HG03066 (cell line): ENCODE measurements around the gene KRT76.

Experiments used
- ATAC-seq: cut with Tn5 transposase; IDR thresholded peaks from one replicate; pipeline ENCODE4 v1.9.1; 2021; ENCODE audit warnings: low read depth; ENCODE audit not compliant: unreplicated experiment

The KRT76 gene

DNA sequence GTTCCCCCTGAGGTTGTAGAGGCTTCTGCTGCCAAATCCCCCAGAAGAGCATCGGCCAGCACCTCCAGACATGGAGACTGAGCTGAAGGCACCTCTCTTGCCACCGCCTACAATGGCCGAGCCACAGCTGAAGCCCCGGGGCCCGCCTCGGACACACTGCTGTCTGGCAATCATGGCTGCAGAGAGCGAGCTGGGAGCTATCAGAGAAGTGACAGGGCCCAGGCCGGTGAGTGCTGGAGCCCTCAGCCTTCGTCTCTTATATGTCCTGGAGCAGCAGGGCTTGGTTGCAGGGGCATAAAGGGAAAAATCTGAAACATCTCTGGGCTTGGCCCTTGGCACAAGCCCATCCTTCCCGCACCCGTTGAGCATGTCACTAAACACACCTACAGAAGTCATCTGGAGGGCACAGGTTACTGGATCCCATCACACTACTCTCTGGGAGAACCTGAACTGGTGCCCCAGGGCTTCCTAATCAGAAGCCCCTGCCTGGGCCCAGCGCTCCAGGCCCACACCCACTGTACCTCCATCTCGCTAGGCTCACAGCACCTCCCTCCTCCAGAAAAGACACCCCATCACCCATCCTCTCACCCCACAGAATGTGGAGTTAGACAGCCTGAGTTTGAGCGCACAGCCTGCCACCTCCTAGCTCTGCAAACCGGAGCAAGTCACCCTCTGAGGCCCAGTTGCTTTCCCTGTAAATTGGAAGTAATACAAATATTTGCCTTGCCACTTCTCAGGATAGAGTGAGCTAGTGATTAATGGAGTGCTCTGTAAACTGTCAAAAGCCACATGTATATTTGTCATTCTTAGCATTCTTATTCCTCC, 37.0 kb upstream of the KRT76 start, which contains the start of gene KRT4:
TSS of gene KRT4 (minus strand) at position 232 of the 825 bp plus-strand sequence. CDS start at position 174, 58 bp downstream.
- no peak for ATAC-seq

DNA sequence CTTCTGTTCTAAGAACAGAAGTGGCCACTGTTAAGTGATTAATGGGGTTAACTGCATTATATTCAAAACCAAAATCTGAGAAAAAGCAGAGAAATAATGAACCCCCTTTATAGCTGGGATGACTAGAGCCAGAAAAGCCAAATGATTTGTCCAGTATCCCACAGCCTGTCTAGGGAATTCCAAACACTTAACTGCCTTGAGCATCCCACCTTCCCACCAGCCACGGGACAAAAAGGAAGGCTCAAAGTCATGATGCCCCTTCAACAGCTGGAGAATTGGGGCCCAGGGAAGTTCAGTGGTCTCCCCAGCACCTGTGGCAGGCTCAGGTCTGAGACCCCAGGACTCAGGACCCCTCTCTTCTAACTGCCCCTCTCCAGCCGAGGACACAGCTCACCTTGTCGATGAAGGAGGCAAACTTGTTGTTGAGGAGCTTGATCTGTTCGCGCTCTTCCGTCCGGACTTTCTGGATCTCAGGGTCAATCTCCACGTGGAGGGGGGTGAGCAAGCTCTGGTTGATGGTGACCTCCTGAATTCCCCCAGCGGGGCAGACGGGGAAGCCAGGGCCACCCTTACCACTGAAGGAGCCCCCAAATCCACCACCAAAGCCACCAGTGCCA, 36.2 kb upstream of the KRT76 start:
- ATAC-seq: no peak

DNA sequence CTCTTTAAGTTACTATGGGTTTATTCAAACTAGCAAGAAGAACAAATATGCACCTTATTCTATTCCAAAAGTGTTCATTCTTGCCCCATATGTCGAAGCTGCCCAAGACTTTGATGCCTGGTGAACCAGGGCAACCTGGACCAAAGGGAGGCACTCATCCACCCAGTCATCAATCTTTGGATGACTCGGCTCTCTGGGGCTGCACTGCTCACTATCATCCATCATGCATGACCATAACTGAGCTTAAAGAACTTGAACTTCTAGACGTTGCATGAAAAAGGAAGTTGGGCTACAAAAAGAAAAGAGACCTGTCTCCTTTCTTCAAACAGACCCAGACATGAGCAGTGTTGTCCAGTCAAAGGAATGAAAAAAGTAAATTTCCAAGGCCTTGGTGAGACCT, 35.6 kb upstream of the KRT76 start:
- ATAC-seq: no peak

DNA sequence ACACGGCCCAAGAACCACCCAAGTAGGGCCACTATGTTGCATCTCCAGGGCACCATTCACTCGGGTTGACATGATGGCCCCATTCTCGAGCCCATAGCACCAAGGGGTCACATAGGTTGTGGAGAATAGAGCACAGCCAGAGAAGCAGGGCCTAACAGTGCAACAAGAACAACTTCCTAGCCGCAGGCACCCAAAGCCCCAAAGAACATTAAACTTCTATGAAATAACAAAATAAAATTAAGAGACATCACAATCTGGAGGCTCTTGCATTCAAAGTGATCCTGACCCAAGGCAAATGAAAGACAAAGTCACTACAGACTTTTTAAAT, 34.9 kb upstream of the KRT76 start:
- ATAC-seq: no peak

DNA sequence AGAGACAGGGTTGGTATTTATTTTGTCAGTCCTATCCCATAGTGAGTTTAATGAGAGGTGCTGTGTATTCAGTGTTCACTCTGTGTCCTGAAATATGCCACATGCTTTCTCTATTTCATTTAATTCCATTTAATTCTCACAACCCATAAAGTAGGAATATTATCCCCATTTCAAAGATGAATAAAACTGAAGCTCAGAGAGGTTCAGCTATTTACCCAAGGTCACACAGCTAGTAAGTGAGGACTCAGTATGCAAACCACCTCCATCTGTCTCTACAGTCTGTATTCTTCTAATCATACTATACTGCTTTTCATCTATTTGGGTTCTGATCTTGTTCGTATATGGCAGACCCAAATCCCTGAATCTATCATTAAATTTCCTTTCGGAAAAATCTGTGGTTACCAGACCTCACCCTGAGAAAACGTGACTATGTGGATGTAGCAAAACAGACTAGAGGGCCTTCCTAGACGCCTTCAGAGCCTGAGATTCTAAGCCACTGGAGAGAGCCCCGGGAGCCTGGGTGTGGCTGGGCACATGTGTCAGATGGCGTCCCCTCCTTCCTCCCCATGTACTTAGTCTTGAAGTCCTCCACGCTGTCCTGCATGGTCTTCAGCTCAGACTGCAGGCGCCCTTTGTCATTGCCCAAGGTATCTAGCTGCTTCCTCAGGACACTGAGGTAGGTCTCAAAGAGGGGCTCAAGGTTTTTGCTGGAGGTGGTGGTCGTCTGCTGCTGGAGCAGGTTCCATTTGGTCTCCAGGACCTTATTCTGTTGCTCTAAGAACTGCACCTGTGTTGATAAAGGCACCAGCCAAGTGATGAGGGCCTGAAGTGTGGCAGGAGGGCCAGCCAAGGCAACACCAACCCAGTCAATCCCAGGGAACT, 34.3 kb upstream of the KRT76 start:
- no peak for ATAC-seq

DNA sequence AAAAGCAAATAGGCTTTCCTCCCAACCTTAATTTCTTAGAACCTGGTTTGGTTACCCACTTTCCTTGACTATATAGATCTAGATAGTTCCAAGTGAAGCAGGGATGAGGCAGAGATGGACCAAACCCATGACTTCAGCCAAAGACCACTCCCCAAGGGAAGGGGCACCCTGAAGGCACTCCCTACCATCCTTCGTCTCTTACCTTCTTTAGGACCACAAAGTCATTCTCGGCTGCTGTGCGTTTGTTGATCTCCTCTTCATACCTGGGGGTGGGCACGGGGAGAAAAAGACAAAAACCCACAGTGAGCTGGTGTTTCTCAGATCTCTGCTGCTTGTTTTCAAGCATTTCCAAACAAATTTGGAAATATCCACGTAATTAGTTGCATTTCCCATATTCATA, 33.4 kb upstream of the KRT76 start:
- ATAC-seq: no peak

DNA sequence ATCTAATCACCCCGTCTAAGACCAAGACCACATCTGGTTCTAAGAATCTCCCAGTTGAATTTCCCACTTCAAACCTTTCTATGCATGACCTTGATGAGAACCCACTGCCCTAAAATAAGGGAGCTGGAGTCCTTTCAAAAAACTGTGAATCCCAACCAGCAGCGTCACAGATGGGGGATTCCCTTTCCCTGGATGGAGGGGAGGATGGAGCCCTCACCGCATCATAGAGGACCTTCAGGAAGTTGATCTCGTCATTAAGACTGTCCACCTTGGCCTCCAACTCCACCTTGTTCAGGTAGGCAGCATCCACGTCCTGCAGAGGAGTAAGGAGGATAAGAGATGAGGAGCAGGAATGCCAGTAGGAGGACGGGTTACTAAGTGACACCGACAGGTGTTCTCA, 32.0 kb upstream of the KRT76 start:
- ATAC-seq: no peak

DNA sequence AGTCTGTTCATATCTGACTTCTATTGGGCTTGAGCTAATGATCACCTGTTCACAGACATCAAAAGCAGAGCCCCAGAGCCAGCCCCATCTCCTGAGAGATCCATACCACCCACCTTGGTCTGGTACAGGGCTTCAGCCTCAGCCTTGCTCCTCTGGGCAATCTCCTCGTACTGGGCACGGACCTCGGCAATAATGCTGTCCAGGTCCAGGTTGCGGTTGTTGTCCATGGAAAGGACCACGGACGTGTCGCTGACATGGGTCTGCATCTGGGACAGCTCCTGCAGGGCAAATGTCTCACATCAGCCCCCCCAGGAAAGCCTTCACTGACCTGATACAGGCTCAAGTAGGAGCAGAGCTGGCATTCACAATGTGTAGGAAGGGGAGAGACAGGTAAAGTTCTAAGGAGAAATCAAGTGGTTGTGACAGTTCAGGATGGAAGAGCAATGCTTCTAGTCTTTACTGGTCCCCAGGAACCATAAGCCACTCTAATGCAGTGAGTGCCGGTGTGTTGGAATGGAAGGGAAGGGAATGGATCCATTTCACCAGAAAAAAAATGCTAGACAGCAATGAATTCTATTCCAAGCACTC, 31.5 kb upstream of the KRT76 start:
- ATAC-seq: no peak

DNA sequence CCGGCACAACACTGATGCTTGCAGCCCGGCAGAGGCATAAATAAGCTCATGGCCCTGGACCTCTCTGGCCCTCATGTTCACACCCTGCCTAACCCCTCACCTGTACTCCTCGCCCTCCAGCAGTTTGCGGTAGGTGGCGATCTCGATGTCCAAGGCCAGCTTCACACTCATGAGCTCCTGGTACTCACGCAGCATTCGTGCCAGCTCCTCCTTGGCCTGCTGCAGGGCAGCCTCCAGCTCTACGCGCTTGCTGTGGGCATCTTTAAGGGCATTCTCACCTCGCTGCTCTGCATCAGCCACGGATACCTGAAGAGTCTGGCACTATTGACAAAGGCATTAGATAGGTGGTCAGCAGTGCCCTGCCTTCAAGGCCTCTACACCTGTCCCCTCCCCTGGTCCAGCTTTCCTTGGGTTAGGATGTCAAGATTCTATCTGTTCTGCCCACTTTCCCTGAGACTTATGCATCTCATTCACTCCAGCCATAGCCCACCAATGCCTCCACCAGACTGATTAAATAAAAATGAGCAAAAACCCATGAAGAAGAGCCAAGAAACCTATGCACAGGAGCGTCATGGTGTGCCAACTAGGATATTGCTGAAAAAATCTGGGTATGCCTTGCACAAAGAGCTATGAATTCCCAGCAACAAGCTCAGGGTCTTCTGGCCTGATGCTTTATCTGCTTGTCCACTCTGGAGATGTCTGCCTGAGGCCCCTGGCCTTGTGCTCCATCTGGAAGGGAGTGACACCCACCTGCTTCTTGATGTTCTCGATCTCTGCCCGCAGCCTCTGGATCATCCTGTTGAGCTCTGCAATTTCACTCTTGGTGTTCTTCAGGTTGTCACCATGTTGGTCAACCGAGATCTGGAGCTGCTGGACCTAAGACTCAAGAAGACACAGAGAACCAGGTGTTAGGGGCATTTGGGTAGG, 30.7 kb upstream of the KRT76 start:
- ATAC-seq: no peak

DNA sequence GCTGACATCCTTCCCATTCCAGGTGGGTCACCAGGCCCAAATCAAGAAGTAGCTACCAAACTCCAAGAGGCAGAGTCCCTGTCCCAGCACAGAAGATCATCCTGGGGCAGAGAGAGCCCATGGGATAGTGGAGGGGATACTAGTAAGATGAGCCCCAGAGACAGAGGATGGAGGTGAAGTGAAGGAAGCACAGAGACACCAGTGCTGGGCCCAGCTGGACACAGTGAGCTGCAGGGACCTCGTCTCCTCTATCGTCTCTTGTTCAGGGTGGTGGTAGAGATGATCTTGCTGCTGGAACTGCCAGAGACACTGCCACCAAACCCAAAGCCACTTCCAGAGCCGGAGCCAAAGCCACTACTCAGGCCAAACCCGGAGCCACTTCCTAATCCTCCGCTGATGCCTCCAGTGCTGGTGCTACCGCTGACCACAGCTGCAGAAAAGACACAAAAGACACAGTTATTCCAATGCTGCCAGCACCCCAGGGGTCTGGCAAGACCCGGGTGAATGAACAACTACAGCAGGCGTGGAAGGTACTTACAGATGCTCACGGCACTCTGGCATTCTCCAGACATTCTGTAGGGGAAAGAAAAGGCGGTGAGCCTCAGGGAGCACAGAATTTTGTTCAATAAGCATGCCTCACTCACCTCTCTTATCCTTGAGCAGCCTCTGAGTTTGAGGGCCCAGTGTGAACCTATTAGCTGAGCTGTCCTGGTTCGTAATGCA, 29.8 kb upstream of the KRT76 start:
- ATAC-seq: no peak

DNA sequence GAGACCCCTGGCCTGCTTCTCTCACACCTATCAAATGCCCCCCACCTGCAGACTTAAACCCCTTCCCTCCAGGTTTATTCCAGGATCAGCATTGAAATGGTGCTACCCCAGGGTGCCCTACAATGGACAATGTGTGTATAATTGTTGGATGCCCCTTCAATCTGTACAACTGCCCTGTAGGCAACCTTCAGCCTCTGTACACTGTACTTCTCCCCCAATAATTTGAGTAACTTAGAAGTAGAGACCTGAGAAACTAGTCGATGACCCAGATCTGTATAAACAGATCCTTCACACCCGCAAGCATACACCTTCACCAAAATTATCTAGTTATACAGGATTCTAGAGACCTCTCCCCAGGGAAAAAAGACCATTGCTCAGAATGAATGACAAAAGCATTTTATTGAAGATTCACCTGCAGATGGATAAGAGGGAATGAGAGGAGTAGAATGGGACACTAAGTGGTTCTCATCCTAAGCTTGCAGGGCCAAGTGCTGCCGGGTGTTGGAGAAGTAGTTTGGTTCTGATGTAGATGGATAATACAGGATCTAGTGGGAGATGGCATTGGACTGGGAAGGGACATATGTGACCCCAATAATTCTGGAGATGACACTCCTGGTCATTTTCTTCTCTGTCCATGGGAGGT, 29.1 kb upstream of the KRT76 start:
- ATAC-seq: no peak

DNA sequence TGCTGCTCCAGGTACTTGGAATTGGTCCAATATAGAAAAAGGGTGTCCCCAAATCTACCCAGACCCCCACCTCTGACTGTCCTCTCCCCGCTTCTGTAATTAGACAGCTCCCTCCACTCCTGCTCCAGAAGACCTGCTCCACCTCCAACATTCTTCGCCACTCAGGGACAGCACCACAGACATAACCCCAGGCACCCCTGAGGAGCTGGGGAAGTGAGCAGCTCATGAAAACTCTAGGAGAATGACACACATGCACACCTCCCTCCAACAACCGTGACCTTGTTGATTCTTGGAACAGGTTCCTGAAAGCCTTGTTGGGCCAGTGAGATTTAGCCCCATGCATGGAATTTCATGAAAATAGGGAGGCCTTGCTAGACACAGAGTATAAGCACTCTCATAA, 28.6 kb upstream of the KRT76 start:
- no peak for ATAC-seq

DNA sequence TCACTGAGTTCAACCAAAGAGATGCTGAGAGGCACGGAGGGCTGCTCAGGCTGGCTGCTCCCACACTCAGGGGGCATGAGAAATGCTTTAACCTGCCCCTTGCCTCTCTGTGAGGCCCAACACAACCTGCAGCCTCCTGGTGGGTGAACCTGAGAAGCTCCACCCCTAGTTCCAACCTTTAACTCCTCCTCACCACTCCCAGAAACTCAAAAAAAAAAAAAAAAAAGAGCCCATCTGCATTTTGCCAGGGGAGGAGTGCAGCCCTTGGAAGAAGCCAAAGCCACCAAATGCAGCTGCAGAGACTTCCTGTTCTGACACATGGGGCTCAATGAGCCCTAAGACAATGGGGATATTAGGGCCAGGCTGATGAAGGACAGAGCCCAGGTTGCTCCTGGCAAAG, 27.9 kb upstream of the KRT76 start:
- ATAC-seq: no peak

DNA sequence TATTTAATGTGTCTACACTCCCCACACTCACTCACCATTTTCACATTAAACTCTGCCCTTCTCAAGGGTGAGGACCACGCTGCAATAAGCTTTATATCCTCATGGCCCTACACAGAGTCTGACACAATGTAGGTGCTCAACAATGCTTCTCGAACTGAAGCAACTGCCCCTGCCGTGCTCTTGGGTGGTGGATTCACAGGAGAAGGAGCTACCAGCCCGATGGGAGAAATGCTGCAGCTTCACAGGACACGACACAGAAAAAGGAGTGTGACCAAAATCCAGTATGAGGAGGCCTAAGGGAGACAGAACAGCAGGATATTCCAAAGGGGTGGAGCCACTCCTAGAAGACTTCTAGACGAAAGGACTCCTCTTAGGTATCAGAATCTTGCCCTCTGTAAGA, 25.3 kb upstream of the KRT76 start:
- no peak for ATAC-seq

DNA sequence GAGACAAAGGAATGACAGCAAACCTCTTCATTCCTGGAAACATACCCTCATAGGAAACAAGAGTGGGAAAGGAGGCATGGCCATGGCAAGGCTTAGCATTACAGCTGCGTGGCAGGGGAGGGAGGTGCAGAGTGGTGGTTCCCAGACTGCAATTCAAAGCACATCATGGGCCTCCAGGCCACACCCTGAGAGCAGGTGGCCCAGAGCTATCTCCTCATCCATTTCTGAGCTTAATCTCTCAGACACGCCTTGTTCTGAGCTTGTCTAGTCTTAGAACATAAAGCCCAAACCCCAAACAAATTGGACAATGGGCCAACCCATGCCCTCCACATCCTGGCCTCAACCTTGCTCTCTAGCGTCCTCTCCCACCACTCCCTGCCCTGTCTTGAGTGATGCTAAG, 24.6 kb upstream of the KRT76 start:
- no peak for ATAC-seq

DNA sequence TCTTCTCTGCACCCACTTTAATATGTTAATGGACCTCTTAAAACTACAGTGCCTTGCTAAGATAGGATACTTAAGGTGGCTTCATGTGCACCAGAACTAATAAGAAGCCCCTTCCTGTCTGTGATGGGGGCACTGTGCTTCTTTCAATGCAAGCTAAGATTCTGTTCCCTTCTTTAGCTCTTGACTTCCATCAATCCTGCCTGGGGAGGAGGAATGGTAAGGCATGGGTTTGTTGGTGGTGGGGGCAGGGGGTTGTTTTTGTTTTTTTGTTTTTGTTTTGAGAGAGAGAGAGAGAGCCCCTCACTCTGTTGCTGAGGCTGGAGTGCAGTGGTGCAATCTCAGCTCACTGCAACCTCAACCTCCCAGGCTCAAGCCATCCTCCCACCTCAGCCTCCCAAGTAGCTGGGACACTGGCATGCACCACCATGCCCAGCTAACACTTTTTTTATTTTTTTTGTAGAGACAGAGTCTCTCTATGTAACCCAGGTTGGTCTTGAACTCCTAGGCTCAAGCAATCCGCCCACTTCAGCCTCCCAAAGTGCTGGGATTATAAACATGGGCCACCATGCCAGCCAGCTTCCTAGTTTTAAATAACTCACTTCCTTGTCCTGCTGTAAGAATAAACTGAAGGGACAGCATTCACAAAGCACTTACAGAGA, 23.2 kb upstream of the KRT76 start:
- no peak for ATAC-seq

DNA sequence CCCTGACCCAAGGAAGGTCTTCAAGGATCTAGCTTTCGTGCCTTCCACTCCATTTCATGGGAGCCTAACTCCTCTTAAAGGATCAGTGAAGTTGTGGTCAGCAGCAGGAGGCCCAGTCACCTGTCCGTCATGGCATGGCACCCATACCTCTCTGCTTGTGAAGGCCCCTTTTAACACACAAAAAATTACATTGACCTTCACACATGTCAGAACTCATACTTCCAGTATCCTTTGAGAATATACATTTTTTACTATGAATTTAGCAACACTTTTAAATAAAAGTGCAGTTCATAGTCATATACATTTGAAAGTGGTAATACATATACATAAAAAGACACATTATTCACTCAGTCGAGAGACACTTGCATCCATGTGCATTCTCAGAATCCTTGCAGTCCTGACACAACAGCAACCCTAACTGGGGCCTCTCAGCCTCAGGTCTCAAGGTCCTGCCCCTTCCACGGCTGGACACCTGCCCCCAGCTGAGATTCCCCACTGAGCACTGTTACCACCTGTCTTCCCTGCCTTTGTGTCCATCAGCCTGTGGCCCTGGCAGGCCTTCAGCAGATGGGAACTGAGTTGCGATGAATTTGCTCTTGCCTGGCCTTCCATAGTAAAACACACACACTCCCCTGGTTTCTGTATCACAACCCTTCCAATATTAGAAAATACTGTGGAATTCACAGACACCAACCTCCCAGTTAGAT, 22.5 kb upstream of the KRT76 start:
- ATAC-seq: no peak
